Effector CD8-positive, alpha-beta T cell (primary cell): ENCODE measurements around the gene NPY5R.

Experiments
- DNase-seq: peaks from one replicate; lab custom pipeline; 2025; lab: John Stamatoyannopoulos, UW
- total RNA-seq, 4 experiments: gene quantifications; one replicate each; lab custom pipeline; 2026; lab: John Stamatoyannopoulos, UW

Gene NPY5R
- 0 reads per million in 4 experiments for total RNA-seq

GRCh38 chr4:163343604-163344146 lies at the start of gene NPY5R:
Gene NPY5R, plus strand, starts transcription at chr4:163343892. Its CDS starts 6,382 bp downstream, at chr4:163350274.
- DNase-seq, result no peak

GRCh38 chr4:163295138-163295537 lies 48.6 kb upstream of the NPY5R start:
- no peak for DNase-seq

DNA sequence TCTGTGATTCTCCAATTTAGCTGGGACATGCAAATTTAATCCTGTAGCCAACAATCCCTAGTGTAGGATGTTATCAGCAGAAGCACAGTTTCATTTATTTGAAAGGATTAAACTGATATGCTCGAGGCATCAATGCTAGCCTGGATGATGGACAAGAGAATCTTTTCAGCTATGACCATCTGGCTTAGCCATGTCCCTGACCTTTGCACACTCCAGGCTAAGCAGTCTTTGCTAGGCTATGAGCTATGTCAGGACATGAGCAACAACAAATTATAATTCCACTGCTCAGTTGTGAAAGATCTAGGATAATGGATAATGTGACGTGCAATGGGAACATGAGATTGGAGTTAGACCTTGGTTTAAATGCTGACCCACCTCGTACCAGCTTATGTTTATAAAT lies 43.2 kb upstream of the NPY5R start:
- no peak for DNase-seq

- DNase-seq, result no peak
Measured at GRCh38 chr4:163303069-163303468, 40.6 kb upstream of the NPY5R start.

- DNase-seq, result no peak
Measured at GRCh38 chr4:163309466-163309865, 34.2 kb upstream of the NPY5R start.

DNA sequence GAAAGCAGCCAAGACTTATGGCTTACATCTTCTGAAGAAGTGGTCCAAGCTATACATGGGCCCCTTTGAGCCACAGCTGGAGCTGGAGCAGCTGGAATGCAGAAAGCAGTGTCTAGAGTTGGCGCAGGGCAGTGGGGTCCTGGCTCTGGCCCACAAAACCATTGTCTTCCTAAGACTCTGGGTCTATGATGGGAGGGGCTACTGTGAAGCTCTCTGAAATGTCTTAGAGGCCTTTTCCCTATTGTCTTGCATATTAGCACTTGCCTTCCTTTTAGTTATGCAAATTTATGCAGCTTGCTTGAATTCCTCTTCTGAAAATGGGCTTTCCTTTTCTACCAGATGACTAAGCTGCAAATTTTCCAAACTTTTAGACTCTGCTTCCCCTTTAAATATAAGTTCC lies 26.6 kb upstream of the NPY5R start:
- no peak for DNase-seq

- no peak for DNase-seq
Measured at GRCh38 chr4:163330916-163331628, 12.6 kb upstream of the NPY5R start.

- no peak for DNase-seq
Measured at GRCh38 chr4:163331629-163332376, 11.9 kb upstream of the NPY5R start.

GRCh38 chr4:163332526-163333406 lies 10.9 kb upstream of the NPY5R start, which contains the start of gene NPY1R:
Gene NPY1R, minus strand, starts transcription at chr4:163332596. Its CDS starts 6,042 bp downstream, at chr4:163326554.
- no peak for DNase-seq

DNA sequence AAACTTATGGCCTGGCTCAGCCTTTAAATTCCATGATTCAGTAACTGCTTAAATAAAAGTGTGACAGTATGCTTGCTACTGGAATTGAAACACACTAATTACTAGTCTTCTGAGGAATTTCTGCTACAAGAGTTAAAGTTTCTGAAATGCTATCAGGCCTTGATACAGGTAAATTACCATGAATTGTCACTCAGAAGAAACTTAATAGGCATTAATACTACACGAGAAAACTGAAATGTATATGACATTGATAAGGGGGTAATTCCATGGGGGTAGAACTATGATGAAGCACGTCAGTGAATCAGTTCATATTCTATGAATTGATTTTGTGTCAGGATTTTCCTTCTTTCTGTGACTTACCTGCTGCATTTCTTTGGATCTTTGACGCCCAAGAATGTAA lies 8.3 kb upstream of the NPY5R start:
- no peak for DNase-seq

DNA sequence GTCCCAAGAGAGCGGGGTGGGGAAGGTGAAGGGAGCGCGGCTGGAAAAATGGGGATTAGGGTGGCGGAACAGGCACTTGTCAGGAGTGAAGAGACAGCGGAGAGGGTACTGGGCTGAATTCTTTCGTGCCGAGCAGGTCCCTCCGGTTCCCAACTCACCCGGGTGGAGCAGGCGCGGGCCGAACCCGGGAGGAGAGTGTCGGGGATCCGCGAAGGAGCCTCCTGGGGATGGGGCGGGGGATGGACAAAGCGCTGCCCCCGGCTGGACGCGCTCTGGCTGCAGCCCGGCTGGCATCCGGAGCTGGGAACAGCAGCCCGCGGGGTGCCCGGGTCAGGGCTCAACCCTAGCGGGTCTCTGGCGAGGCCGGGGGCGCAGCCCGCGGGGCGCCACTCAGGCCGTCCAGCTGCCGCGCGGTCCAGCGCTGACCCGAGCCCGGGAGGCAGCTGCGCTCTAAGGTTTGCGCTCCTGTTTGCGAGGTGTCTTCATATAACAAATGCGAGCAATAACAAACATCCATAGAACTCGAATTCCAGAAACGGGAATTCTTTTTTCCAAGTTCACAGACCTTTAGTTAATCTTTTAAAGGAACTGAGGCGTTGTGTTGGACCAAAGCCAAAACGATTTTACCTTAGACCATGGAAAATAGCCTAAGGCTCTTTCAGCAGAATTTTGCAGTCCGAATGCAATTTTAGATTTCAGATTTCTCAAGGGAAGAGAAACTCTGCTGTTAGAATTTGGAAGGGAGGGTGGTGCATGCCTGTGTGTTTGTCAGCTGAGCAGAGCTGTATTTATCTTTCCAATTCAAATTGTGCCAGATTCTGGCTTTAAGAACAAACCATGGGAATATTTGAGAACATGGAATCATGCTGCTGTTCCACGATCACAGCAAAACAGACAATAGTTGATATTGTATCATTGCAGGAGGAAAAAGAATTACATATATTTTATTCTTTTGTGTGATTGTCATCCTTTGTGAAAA lies 744 bp downstream of the NPY5R start:
- DNase-seq, result no peak

DNA sequence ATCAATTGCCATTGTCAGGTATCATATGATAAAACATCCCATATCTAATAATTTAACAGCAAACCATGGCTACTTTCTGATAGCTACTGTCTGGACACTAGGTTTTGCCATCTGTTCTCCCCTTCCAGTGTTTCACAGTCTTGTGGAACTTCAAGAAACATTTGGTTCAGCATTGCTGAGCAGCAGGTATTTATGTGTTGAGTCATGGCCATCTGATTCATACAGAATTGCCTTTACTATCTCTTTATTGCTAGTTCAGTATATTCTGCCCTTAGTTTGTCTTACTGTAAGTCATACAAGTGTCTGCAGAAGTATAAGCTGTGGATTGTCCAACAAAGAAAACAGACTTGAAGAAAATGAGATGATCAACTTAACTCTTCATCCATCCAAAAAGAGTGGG lies 7.0 kb downstream of the NPY5R start:
- DNase-seq, result no peak

- no peak for DNase-seq
Measured at GRCh38 chr4:163353054-163353453, 9.4 kb downstream of the NPY5R start.

DNA sequence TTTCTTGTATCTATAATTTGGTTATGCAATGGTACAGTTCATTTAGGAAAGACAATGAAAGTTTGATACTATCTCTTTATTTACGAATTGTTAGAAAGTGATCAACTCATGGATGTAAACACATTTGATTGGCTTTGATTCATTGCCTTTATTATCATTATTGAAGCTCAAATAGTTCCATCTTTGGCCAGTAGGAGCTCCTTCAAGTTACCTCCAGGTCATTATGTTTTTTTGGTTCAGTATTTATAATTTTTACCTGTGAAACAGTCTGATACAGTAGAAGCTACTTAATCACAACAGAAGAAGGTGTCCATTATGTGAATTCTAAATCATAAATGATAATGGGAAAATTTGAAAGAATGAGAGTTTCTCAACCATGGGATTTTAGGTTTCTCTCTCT lies 12.4 kb downstream of the NPY5R start:
- DNase-seq, result no peak

DNA sequence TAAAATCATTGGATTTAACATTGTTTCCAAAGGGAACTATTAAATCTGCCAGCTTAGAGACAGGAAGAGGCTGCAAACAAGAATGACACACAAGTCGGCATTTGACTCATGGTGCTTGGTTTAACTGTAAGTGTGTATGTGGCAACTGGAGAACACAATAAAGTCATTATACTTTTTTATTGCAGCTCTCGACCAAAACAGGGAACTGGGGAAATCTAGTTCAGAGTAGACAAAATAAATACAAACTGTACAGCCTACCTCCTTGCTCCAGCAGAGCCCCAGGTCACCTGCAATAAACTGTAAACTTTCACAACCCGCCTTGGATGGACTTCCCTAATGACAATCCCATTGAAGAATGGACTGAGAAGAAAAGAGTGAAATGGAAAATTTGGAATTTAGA lies 24.0 kb downstream of the NPY5R start:
- DNase-seq, result no peak

DNA sequence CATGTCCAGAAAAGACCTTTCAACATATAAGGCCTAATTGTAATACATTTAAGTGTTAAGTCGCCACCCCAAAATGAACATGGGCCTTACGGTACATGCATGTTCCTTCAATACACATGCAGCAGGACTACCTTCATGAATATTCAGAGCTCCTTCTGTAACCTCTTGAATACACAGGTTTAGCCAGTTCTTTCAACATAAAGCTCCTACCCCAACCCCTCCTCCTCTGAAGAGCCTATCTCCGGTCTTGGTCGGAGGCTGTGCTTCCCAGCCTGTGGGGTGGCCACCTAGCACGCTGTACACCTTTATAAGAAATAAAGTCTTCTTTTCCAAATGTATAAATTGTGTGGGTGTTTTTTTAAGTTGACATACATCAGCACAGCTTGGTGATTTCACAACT lies 28.3 kb downstream of the NPY5R start:
- no peak for DNase-seq

DNA sequence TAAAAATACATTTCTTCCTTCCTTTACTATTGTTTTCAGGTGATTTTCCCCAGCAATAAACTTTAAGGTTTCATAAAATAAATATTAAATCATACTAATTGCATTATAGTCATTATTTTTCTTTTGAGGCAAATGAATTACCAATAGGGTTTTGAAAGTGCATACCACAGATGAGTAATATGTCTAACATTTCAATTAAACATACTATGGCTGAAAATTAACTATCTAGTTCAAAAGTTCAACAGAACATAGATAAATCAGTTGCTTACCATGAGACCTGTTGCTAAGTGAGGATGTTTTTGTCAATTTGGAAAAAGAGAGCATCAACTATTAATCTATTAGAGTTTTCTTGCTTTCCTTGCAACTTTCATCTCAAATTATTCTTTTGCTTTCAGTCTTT lies 35.0 kb downstream of the NPY5R start:
- DNase-seq, result no peak

GRCh38 chr4:163380703-163381102 lies 37.0 kb downstream of the NPY5R start:
- no peak for DNase-seq

- no peak for DNase-seq
Measured at GRCh38 chr4:163382178-163382869, 38.6 kb downstream of the NPY5R start.

- no peak for DNase-seq
Measured at GRCh38 chr4:163384434-163384833, 40.7 kb downstream of the NPY5R start.
